Epithelial cell of esophagus (primary cell): Measurements from ENCODE around the gene FEZF2.
A peak's percentile ranks its signal among the peaks of the same experiment; 100 is the strongest.

Source experiments
- DNase-seq: peaks from one replicate; pipeline ENCODE4 v3.0.0; 2010; ENCODE audit warnings: low read depth
- H3K4me3 ChIP-seq: 2 replicates; pipeline ENCODE4 v1.5.1; 2011; ENCODE audit warnings: mild to moderate bottlenecking, low read length, control low read depth
- TF ChIP-seq, protein P1 (sequence below): IDR thresholded peaks from 2 replicates; pipeline ENCODE4 v1.5.1; 2011; ENCODE audit warnings: low read depth, mild to moderate bottlenecking, low read length, control low read depth, inconsistent platforms; ENCODE audit not compliant: insufficient read depth; ENCODE audit errors: missing control alignments

FEZF2 gene

DNA sequence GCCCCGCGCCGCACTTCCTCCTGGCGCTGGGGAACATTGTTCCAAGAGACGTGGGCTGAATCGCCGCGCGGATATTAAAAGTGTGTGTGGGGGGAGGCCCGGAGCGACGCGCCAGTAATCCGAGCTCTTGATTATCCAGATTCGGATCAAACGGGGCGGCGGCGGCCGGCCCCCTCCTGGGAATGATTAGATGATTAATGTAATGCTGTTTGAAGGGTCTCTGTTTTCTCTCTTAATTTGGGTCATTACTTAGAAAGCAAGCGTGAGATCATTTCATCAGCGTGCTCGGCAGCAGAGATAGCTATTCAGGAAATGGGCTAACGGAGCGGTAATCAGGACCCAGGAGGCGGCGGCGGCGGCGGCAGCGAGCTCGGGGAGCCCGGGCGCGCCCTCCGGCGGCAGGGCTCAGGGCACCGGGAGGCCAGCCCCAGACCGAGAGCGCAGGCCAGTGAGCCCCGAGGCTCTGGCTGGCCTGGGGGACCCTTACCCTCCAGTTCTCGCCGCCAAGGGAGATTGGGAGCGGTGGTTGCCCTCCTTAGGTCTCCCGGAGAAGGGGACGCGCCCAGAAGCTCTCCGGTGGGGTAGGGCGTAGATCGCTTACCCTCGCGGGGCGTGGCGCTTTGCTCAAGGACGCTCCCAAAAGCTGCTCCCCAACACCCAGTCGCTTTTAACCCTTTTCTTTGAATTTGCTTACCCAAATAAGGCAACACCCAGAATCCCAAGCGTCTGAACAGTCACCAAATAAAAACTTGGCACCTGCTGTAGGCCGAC, 4.5 kb downstream of the FEZF2 start:
- peak; percentile 21 for DNase-seq

DNA sequence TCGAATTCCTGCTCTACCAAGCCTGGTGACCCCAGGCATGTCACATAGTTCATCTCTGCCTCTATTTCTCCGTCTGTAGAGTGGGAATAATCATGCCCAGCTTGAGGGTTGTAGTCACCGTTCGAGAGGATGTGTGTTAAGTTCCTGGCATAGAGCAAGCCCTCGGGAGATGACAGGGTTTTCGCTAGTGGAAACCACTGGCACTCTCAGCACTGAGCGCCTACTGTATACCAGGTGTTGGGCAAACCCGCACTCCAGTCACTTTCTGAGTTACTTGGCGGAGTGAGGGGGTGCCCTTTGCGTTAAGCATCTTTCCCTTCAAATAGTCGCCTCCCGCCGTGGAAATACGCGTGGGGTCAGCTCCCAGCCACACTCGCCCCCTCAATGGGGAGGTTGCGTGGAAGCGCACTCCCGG, 5.1 kb downstream of the FEZF2 start:
- H3K4me3 ChIP-seq, result no peak overlapping the region
- TF ChIP-seq, protein P1, sequence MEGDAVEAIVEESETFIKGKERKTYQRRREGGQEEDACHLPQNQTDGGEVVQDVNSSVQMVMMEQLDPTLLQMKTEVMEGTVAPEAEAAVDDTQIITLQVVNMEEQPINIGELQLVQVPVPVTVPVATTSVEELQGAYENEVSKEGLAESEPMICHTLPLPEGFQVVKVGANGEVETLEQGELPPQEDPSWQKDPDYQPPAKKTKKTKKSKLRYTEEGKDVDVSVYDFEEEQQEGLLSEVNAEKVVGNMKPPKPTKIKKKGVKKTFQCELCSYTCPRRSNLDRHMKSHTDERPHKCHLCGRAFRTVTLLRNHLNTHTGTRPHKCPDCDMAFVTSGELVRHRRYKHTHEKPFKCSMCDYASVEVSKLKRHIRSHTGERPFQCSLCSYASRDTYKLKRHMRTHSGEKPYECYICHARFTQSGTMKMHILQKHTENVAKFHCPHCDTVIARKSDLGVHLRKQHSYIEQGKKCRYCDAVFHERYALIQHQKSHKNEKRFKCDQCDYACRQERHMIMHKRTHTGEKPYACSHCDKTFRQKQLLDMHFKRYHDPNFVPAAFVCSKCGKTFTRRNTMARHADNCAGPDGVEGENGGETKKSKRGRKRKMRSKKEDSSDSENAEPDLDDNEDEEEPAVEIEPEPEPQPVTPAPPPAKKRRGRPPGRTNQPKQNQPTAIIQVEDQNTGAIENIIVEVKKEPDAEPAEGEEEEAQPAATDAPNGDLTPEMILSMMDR, result no peak
- no peak for DNase-seq

More for the DNA sequence above, 4.5 kb downstream of the FEZF2 start:
- TF ChIP-seq, protein P1, result no peak
- H3K4me3 ChIP-seq, result no peak overlapping the region

DNA sequence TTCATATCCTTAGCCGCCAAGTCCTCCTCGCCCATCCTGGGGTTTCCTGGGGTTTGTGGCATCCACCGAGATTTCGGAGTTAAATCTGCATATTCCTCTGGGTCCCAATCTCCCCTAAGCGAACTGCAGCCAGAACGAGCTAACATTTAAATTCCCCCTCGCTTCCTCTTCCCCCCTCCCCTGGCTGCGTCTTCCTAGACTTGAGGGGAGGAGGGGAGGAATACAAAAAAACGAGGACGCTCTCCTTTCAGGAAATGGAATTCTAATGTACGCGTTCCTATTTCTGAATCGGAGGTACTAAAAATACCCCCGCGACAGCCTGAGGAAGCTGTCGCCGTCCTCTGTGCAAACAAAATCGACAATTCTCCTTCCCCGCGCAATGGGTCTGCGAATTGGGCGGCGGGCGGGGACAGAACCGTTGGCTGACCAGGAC, 5.6 kb downstream of the FEZF2 start:
- TF ChIP-seq, protein P1, result no peak

DNA sequence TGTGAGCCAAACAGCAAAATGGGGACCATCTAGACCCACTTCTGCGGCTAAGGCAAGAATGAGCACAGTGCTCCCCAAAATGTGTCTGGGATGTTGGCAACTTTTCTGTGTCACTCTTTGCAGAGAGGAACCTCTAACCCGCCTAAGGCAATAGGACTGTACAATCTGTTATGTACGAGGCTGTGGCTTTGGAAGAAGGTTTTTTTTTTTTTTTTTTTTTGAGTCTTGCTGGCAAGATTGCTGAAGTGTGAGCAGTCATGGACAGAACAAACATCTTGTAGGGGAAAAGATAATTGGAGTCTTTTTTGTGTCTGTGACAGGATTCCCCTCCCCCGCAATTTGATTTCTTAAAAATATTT, 7.2 kb downstream of the FEZF2 start:
- no peak overlapping the region for H3K4me3 ChIP-seq
- TF ChIP-seq, protein P1, result no peak

More for the DNA sequence above, 5.6 kb downstream of the FEZF2 start:
- no peak for DNase-seq
- no peak overlapping the region for H3K4me3 ChIP-seq

DNA sequence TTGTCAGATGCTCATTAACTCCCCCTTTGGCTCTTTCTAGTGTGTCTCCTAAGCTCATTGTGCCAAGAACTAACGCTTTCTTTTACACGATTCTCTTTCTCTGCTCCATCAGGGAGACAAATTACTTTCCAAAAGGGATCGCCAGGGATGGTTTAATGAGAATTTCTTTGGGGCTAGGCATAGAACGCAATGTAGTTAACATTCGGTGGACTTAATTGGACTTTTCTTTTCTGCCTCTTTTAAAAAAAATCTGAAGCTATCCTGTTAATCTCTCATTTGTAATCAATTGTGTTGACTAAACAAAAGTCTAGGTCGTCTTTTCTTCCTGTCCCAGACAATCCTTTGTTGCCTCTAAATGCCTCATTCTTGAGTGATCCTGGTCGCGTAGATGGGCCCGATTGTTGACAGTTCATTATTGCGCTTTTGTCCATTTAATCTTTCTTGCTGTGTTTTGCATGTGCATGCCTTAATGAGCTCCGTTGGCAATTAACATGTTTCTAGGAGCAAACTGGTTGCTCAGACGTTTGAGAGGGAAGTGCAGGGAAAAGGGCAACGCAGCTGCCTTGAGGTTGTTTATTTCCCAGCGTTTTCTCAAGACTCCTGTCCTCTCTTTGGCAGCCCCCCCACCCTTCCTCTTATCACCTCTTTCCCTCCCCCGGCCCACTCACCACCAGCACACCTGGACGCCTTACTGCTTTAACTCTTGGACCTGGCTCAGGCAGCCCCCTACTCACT, 7.8 kb downstream of the FEZF2 start:
- no peak for DNase-seq
- H3K4me3 ChIP-seq, result no peak overlapping the region

More for the DNA sequence above, 7.2 kb downstream of the FEZF2 start:
- DNase-seq, result no peak

DNA sequence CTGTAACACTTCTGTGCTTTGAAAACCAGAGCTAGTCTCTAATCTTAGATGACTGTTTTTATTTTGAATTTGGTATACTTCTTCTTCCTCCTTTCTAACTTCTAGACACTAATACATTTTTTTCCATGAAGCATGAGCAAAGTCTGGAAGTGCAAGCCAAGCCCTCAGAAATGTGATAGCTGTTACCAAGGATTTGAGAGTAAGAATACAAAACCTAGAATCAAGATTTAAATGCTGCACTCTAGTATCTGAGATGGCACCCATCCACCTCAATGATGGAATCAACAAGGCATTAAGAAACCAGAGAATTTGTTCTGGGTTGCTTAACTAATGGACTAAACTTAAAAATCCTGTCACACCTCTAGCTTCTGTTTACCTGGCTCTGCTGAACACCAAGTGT, 9.2 kb downstream of the FEZF2 start:
- TF ChIP-seq, protein P1, result no peak

More for the DNA sequence above, 7.8 kb downstream of the FEZF2 start:
- TF ChIP-seq, protein P1, result no peak

More for the DNA sequence above, 9.2 kb downstream of the FEZF2 start:
- DNase-seq, result no peak
- H3K4me3 ChIP-seq, result no peak overlapping the region
